NCI-H748 treated with DMSO at 0.1 percent for 48 hours (cell line): ENCODE data around the gene RAB38.

Source experiments
- DNase-seq: peaks from one replicate; lab custom pipeline; 2025; lab: John Stamatoyannopoulos, UW

The RAB38 gene

DNA sequence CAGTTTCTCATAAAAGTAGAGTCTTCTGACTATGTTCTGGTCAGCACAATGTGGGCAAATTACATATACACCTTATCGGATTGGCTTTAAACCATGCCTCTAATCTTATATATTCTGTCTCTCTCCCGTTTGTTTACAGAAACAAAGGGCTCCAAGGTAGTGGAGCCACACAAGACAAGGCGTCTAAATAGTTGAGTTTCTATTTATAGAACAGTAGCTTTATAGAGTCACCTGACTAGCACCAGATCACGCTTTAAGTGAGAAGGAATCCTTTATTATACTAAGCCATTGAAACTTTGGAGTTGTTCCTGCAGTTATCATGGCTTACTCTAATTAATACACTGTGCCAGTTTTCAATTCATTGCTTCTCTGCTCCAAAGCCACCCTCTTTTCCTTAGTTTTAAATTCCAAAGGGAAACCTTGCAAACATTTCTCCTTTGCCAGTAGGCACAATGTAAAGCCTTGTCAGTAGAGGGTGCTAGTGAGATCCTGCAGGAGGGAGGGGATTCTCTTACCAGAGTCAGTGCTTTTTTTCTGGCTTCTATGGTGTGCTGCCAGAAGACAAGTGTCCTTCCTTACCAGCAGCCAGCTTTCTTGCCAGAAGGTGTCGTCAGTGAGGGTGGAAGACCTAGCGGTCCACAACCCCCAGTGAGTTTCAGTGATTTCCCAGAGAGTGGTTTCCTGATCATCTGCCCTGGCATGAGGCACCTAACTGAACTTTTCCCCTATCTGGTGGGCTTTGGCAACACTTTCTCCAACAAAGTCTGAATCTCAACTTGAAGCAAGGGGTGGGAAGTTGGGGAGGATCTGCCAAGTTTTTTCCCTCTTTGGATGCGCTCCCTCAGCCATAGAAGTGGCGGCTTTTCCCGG is 71.7 kb downstream of the RAB38 start:
- peak; percentile 1 for DNase-seq

DNA sequence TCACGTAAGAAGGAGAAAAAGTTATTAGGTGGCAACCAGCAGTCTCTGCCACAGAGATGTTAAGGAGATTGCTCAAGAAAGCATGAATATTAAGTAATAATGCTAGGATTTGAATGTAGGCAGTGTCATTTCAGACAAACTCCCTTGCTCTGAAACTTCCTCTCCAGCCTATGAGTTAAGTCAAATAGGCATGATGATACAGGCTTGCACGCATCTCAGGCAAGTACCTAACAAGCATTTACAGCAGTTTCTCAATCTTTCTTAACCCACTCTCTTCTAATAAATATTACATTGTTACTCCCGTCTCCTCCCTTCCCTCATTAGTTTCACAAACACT is 72.7 kb downstream of the RAB38 start:
- no peak for DNase-seq

DNA sequence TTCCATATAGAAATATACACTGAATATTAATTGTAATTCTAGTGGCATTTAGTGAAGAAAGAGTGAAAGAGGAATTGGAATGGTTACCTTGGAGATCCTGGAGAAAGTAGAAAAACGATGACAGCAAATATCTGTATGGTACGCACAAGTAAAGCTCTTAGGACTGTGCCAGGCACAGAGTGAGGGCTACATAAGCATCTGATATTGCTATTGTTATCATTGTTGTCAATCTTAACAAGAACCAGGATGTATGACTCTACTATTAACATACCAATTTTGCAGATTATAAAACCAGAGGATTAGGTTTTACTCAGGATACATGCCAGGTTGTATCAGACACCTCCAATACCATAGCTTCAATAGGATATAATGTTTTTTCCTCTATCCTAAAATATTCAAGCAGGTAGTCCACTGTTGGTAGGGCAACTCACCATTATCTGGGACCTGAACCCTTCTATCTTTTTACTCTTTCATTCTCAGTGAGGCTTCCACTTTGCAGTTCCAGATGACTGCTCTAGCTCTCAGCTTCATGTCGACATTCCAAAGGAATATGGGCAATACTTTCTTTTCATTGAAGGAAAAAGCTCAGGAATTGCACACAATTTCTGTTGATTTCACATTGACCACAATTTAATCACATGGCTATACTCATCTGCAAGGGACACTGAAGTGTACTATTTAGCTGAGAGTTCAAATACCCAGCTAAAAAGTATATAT is 73.2 kb downstream of the RAB38 start:
- no peak for DNase-seq

DNA sequence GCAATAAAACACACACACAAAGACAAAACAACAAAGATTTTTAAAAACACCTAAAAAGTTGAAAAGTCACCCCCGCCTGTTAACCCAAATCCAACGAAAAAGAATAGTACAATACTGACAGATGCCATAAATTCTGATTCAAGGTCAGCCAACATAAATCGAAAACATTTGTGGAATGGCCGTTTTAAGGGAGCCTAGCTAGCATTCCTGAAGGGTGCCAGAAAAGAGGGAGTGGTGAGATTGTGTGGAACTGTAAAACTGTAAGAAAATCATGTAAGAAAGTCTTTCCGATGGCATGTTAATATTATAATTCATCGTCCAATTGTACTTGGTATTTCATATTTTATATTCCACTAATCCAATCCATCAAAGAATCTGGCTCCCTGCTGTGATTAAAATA is 75.1 kb downstream of the RAB38 start:
- no peak for DNase-seq

- no peak for DNase-seq
These were observed 77.0 kb downstream of the RAB38 start for GRCh38 chr11:88098289-88098688.

GRCh38 chr11:88089134-88089533 is 86.1 kb downstream of the RAB38 start:
- DNase-seq: no peak

GRCh38 chr11:88087337-88087736 is 87.9 kb downstream of the RAB38 start:
- no peak for DNase-seq

DNA sequence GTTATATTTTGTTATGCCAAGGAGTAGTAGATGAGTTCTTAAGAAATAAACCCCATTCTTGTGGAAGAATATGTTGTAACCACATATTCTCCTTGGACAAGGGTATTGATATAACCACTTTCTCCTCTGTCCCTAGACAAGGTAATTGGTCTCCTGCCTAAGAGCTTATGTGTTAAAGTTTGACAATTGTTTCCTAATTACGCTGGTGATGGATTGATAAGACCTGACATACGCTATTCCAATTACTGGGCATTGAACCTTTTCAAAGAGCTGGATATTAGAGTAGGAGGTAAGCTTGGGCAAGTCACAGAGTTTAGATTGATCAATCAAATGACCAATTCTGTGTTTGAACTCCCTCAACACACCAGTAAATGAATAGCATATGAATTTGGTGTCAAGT is 88.9 kb downstream of the RAB38 start:
- DNase-seq: no peak

DNA sequence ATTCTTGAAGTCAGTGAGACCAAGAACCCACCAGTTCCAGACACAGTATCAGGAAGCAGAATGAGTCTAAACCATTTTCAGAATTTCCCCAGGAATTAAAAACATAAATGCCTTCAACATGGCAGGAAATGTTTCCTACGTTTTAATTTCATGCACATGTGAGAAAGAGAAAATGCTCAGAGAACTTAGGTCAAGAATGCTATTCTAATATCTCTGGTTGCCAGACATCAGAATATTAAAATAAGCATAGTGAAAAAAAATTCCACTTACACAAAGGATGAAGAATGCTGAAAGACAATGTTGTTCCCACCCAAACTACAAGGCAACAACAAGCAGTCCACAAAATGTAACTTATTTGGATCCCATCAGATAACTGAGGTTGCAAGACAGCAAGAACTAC is 104.8 kb downstream of the RAB38 start:
- DNase-seq: no peak

DNA sequence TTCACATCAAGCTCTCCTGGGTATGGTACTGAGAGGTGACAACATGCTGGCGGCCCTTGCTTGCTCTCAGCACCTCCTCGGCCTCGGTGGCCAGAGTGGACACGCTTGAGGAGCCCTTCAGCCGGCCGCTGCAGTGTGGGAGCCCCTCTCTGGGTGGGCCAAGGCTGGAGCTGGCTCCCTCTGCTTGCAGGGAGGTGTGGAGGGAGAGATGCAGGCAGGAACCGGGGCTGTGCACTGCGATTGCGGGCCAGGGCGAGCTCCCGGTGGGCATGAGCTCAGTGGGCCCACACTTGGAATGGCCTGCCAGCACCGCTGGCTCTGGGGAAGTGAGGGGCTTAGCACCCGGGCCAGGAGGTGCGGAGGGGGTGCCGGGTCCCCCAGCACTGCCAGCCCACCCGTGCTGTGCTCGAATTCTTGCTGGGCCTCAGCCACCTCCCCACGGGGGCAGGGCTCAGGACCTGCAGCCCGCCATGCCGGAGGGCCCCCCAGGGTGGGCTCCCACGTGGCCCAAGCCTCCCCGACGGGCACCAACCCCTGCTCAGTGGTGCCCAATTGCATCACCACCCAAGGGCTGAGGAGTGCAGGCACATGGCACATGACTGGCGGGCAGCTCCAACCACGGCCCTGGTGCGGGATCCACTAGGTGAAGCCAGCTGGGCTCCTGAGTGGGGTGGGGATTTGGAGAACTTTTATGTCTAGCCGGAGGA is 106.2 kb downstream of the RAB38 start:
- DNase-seq: no peak

DNA sequence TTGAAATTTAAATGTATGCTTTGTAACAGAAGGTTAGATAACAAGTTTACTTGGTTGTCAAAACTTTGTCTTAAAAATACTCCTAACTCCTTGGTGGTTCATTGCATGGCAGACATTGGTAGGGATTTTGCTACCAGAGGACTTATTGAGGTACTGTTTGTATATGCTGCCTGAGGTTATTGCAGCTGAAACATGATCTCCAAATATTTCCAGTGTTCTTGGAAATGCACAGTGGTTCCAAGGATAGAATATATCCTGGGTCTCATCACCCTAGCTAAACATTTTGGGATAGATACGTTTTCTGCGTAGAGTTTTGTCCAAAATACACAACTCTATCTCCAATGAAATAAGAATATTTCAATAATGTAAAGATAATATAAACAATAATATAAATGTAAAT is 109.2 kb downstream of the RAB38 start:
- no peak for DNase-seq

DNA sequence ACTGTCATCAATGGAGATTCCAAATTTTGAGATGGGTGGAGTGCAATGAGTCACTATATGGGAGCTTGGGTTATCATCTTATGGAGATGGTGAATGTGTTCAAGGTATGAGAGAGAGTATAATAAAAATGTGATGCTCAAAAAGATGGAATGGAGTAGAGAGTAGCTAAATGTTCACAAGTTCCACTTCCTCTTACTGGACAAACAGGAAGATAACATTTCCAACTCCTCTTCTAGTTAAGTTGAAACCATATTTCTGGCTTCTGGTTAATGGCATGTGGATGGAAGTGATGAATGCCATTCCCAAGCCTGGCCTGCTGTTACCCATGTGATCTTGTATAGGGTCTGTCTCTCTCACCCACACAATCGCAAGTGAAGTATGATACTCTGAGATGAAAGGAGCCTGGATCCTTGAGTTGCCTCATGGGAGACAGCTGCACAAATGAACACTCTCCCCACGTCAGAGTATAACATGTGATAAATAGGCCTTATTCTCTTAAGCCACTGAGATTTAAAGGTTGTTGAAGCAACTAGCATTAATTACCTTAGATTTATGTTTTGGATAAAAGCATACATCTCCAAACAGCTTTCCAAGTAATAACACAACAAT is 111.0 kb downstream of the RAB38 start:
- DNase-seq: no peak
